ENCODE results near the gene GTF2IRD1.

GTF2IRD1 gene

GRCh38 chr7:74519395-74519794 lies 65.7 kb downstream of the GTF2IRD1 start:
- DNase-seq (ENCODE audit: low read depth in 2 of 2) = no peak
- H3K4me3 ChIP-seq (replicated peaks in 1 of 2; ENCODE audit: low read depth in 2 of 2, low read length in 2 of 2) = no peak overlapping the region
- no peak for TF ChIP-seq CTCF (IDR thresholded peaks at IDR 0.05; ENCODE audit: low read depth, low read length)

- no peak for DNase-seq (ENCODE audit: low read depth in 2 of 2)
- no peak for TF ChIP-seq CTCF (IDR thresholded peaks at IDR 0.05; ENCODE audit: low read depth, low read length)
- H3K4me3 ChIP-seq (replicated peaks in 1 of 2; ENCODE audit: low read depth in 2 of 2, low read length in 2 of 2) = no peak overlapping the region
Observed at GRCh38 chr7:74521855-74522254, 68.1 kb downstream of the GTF2IRD1 start.

DNA sequence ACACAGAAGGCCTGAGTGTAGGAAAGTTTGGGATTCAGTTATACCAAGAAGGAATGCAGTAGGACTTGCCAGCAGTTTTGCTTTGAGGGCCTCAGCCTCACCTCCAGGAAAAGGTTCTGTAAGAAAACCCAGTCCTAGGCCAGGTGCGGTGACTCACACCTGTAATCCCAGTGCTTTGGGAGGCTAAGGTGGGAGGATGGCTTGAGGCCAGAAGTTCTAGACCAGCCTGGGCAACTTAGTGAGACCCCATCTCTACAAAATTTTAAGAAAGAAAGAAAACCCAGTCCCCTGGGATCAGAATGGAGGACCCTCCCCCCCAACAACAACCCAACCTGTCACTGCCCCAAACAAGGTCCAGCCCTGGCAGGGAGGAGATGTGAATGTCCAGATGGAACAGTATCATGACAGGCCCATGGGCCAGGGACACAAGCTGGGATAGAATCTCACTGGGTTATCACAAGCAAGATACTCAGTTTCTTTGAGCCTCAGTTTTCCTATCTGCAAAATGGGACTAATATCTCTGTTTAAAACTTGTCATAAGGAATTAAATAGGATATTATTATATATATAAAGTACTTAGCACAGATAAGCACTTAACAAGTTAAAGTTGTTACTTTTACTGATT lies 68.7 kb downstream of the GTF2IRD1 start:
- no peak for DNase-seq (ENCODE audit: low read depth in 2 of 2)
- TF ChIP-seq CTCF (IDR thresholded peaks at IDR 0.05; ENCODE audit: low read depth, low read length) = no peak
- no peak overlapping the region for H3K4me3 ChIP-seq (replicated peaks in 1 of 2; ENCODE audit: low read depth in 2 of 2, low read length in 2 of 2)

DNA sequence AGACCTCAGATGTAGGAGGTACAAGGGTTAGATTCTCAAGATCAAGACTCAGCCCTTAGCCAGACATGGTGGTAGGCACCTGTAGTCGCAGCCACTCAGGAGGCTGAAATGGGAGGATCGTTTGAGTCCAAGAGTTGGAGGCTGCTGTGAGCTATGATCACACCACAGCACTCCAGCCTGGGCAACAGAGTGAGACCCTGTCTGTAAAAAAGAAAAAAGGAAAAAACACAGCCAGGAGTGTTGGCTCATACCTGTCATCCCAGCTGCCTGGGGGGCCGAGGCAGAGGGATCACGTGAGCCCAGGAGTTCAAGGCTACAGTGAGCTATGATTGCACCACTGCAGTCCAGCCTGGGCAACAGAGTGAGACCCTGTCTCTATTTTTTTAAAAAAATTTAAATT lies 69.3 kb downstream of the GTF2IRD1 start:
- H3K4me3 ChIP-seq (replicated peaks in 1 of 2; ENCODE audit: low read depth in 2 of 2, low read length in 2 of 2) = no peak overlapping the region
- no peak for TF ChIP-seq CTCF (IDR thresholded peaks at IDR 0.05; ENCODE audit: low read depth, low read length)
- DNase-seq (ENCODE audit: low read depth in 2 of 2) = no peak

GRCh38 chr7:74525140-74525539 lies 71.4 kb downstream of the GTF2IRD1 start:
- no peak for TF ChIP-seq CTCF (IDR thresholded peaks at IDR 0.05; ENCODE audit: low read depth, low read length)
- no peak for DNase-seq (ENCODE audit: low read depth in 2 of 2)
- no peak overlapping the region for H3K4me3 ChIP-seq (replicated peaks in 1 of 2; ENCODE audit: low read depth in 2 of 2, low read length in 2 of 2)

DNA sequence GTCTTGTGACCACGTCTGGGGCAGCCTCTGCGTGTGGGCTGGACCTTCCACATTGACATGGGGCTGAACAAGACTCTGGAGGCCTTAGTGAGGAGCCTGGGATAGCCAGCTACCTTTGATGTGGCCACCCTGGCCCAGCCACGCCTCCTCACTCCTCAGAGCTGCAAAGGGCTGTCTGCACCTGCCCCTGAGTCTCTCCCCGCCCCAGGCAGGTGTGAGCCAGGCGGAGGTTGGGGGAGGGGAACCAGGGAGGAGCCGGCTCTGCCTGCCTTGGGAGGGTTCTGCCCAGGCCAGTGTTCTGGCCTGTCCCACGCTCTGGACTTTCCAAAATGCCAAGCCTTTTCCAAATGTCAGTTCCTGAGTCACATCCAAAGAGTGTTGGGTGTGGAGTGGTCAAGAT lies 72.2 kb downstream of the GTF2IRD1 start:
- TF ChIP-seq CTCF (IDR thresholded peaks at IDR 0.05; ENCODE audit: low read depth, low read length) = no peak

DNA sequence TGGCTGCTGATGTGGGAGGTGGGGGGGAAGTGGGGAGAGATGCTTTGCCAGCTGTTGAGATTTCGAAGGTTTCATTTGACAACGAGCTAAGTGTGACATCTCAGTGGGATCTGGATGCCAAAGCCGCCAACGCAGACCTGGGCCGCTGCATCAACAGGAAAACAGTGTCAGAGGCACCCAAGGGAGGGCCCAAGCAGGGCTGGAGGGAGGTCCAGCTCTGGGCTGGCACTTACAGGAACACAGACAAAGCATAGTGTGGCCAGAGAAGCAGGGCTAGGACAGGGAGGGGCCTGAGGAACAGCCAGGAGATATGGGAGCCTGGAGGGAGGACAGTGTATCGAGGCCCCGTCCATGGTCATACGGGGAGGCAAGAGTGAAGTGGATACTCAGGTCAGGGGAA lies 73.1 kb downstream of the GTF2IRD1 start:
- no peak for TF ChIP-seq CTCF (IDR thresholded peaks at IDR 0.05; ENCODE audit: low read depth, low read length)
- no peak for DNase-seq (ENCODE audit: low read depth in 2 of 2)

More for the DNA sequence above, 72.2 kb downstream of the GTF2IRD1 start:
- no peak overlapping the region for H3K4me3 ChIP-seq (replicated peaks in 1 of 2; ENCODE audit: low read depth in 2 of 2, low read length in 2 of 2)
- DNase-seq (ENCODE audit: low read depth in 2 of 2) = no peak

More for the DNA sequence above, 73.1 kb downstream of the GTF2IRD1 start:
- no peak overlapping the region for H3K4me3 ChIP-seq (replicated peaks in 1 of 2; ENCODE audit: low read depth in 2 of 2, low read length in 2 of 2)
